Skin of body (tissue), 2 donors: Measurements from ENCODE around the gene DNAJC5. TPM values are rescaled to one million over a fixed set of nuclear protein-coding genes. Genes with fewer than 3 reads are reported as not detected.
A peak's percentile ranks its signal among the peaks of the same experiment; 100 is the strongest.

ENCODE experiments used
- DNase-seq: peaks from one replicate; lab custom pipeline; 2025; lab: John Stamatoyannopoulos, UW
- total RNA-seq: library from RNA; depleted of rRNA; stranded (reverse); fragments of >200 nt; gene quantifications from one replicate; pipeline ENCODE4 v1.2.3, GENCODE V29; 2014

Gene DNAJC5
- total RNA-seq, 1 donor from 2014 or later: 20.9 TPM

DNA sequence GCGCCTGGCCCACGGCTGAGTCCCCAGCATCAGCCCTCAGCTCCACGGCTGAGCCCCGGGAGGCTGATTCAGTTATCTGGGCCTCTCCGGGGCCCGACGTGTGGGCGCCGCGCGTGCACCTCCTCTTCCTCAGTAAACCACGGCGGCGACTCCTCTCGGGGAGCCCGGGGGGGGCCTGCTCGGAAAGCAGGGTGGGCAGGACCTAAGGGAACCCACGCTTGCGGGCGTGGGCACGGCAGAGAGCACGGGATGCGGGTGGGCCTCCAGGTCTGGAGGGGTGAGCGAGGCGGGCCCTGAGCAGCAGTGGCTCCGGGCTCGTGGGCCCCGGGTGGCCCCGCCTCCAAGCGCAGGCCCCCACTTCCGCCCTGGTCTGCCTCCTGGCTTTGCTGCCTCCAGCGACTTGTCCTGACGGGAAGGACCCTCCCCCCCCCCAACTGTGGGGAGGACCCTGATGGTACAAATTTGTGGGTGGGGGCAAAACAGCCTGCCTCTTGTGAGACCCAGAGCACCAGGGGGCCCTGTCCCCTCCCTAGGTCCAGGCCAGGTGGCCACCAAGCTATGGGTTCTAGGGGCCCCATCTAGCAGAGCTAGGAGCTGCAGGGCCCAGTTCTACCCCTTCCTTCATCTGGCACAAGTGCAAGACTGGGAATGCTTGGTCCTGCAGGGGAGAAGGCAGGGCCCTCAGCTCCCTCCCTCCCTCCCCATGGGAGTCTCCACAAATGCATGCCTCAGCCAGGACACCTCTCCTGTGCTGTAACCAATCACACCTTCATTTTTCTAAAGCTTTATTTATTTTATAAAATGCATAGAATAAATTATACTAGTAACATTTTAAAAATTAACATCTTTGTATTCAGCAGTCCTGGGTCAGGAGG lies 44.4 kb downstream of the DNAJC5 start:
- DNase-seq: no peak

DNA sequence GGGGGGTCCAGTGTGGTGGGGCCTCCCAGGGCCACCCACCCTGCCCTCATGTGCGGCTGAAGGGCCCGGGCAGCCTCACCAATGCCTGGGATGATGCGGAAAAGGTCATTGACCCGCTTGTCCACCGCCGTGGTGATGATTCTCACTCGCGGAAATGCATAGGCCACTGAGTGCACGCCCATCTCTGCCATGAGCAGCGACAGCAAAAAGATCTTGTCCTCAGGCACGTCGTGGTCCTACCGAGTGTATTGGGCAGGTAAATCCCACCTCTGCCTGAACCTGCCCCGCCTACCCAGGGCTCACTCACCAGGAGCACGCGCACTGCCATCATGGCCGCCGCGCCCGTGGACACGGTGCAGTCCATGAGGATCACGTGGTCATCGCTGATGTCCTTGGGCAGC lies 45.1 kb downstream of the DNAJC5 start:
- no peak for DNase-seq

DNA sequence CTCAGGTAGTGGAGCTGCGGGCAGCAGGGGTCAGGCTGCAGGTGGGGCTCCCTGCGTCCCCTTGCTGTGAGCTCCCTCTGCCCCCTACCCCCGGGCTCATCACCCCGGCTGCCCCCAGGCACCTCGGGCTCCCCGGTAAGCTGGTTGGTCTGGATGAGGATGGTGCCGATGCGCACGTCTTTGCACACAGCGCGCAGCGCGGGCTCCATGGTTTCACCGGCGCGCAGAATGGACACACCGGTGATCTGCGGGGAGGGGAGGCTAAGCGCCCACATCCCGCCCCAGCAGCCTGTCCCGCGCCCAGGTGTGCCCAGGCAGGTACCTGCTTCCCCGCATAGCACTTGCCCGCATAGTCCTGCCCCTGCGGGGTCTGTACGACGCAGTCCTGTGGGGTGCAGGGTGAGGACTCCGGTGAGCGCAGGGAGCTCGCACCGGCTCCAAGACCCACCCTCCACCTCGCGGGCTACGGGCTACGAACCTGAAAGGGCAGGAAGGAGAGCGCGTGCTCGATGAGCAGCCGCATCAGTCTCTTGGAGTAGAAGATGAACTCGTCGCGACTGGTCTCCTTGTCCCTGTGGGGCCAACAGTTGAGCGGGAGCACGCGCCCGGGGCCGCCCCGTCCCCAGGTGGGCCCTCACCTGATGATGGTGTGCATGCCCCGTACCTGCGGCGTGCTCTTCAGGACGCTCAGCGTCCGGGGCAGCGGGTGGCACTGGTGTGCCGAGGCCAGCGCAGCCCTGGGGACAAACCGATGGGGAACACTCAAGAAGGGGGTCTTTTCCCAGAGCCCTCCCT lies 45.7 kb downstream of the DNAJC5 start:
- no peak for DNase-seq

DNA sequence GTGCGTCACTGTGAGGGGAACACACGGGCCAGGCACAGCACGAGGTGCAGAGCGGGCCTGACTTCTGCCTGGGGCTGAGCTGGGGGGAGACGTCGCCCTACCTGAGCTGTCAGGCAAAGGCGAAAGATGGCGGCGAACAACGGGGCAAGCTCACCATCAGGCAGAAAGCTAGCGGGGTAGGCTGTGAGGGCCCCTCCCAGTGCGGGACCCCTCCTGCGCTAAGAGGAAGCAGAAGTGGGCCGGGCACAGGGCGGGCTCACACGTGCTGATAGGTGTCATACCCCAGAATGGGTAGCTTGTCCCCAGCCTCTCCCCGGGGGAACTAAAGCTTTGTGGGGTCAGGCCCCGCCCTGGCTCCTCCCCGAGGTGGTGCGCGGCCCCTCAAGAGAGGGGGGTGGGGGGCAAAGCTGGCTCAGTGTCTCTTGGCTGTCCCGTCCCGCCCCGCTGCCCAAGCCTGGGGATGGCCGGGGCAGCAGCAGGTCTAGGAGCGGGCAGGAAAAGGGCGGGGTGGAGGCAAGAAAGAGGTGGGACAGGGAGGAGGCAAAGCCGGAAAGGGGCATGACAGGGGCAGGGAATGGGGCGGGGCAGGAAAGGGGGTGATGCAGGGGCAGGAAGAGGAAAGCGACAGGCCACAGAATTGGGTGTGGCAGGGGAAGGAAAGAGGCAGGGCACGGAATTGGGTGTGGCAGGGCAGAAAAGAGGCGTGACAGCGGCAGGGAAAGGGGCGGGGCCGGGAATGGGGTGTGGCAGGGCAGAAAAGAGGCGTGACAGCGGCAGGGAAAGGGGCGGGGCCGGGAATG lies 46.6 kb downstream of the DNAJC5 start:
- DNase-seq: peak; percentile 34

DNA sequence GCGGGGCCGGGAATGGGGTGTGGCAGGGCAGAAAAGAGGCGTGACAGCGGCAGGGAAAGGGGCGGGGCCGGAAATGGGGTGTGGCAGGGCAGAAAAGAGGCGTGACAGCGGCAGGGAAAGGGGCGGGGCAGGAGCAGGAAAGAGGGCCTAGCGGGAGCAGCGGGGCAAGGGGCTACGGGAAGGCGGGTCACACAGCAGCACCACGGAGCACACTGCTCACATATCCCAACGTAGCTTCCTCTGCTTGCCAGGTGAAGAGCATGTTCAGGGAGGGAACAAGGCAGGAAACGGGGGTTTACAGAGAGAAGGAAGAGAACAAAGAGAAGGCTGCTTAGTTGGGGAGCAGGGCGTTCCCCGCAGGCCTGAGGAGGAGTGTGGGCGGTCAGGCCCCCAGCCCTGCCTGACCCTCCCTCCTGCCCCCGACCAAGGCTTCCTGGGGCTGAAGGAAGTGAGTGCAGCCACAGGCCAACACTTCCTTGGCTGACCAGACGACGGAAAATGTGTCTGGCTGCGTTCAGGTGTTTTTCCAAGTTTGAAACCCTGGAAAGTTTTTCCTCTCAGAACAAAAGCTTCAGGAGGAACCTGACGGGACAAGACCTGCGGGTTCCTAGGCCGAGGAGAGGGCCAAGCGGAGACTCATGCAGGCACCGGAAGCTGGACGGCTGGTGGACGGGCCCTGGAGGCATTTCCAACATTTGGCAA lies 47.5 kb downstream of the DNAJC5 start:
- DNase-seq: no peak

DNA sequence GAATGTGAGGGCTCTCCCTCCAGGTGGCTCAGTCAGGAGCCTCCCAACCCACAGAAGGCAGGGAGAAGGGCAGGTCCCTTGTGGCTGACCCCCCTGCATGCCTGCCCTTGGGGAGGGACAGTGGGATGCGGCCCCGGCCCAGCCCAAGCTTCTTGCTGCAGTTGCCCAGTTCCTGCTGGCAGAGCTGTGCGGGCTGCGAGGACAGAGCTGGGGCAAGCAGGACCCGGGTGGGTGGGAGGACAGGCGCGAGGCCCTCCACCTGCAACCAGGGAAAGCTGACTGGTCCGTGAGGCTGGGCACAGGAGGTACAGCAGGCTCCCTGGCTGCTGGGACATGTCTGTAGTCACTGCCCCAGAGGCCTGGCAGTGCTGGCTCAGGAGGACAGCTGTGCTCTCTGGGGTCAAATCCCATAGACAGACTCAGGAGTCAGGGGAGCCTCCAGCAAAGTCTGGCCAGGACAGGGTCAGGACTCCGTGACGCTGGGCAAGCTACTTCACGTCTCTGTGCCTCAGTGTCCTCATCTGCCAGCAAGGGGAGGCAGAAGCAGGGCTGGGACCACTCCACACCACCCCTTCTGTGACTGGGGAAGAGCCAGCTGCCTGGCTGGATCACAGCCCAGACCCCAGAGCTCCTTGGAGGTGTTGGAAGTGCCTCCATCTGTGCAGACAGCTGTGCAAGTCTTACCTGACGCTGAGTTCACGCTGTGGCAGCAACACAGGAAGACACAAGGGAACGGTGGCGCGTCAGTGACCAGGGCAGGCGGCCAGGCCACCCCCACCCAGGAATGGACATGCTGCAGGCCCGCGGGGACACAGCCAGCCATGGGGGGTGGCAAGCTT lies 48.3 kb downstream of the DNAJC5 start:
- DNase-seq: no peak

DNA sequence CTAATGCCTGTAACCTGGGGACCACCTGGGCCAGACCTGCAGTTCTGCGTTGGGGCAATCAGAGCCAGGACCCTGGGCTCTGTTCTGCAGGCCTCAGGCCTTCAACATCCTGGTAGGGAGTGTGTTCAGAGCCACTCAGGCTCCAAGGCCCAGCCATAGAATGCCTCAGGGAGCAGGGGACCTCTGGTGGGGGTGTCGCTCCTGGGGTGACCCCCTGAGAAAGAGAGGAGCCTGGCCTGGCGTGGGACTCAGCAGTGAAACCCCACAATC lies 48.8 kb downstream of the DNAJC5 start:
- DNase-seq: no peak

DNA sequence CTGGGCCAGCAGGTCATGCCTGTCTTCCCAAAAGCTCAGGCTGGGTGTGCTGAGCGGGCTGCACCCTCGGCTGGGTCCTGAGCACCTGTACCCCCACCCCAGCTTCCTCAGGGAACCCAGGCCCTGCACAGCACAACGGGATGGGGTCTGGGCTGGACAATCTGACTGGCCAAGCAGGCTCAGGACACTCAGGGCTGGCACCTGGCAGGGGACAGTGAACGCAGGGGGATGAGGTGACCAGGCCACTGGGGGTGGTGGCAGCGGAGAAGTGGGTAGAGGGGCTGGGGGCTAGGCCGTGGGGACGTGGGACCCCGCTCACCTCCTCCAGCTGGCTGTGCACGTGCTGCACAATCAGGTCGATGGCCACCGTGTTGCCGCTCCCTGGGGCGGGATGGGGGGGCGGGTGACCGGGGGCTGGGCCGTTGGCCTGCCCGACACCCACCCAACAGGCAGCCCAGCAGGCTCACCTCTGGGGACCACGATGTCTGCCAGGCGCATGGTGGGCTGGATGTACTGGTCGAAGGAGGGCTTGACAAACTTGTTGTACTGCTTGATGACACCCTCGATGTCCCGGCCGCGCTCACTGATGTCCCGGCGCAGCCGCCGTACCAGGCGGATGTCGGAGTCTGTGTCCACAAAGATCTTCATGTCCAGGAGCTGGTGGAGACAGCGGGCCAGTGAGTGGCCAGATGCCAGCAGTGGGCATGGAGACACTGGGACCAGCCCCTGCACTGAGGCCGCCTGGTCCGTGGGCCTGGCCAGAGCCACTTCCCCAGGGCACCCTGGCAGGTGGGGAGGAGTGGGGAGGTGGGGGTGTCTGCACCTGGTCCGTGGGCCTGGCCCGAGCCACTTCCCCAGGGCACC lies 49.4 kb downstream of the DNAJC5 start:
- DNase-seq: no peak

DNA sequence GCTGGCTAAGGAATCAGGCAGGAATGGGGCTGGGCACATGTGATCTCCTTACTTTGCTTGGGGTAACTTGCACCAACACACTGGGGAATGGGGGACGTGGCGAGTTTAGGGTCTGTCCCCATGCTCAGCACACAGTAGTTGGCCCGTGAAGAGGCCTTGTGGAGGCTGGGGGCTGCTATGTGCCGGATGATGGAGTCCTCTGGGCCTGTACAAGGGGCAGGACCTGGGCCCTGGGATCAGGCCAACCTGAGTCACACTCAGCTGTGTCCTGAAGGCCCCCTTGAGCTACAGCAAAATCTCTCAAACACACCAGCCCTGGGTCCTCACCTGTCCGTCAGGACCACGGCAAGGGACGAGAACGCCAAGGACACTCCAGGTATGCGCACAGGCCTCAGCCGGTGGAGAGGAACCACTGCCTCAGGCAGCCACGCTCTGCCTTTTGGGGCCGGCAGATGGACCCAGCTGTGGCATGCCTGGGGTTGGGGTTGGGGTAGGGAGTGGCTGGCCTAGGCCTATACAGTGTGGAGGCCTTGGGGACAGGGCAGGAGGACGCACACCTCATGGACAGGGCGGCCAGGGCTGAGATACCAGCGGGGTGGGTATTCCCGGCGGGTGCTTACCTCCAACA lies 50.2 kb downstream of the DNAJC5 start:
- no peak for DNase-seq

DNA sequence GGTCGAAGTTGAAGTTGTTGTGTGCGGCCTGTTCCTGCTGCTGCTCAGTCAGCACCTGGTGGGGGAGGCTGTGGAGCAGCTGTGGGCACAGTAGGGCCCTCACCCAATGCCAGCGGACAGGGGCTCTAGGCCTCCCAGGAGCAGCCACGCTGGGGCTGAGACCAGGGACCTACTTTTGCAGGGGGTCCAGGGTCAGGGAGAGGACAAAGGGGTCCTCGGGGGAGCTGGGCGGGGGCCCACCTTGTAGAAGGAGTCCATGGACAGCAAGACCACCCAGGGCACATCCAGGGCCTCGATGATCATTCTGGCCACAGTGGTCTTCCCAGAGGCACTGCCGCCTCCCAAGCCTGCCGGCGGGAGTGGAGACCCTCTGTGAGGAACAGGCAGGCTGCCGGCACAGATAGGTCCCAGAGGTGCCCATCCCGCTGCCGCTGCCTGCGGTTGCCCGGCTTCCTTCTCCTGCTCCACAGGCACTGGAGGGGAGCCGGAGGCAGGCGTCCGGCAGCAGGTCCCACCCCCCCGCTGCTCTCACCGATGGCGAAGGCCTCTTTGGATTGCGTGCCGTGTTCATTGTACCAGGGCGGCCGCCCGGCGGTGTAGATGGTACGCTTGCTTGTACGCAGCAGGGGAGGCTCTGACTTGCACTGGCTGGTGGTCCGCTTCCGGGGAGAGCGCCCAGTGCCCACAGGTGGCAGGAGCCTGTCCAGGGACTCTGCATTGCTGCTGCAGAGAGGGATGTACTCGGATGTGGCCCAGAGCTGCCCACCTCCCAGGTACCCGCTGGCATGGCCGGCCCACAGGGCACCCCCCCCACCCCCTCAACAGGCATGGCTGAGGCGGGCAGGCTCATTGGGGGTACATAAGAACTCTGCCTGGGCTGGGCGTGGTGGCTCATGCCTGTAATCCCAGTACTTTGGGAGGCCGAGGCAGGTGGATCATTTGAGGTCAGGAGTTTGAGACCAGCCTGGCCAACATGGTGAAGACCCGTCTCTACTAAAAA lies 51.3 kb downstream of the DNAJC5 start:
- no peak for DNase-seq

DNA sequence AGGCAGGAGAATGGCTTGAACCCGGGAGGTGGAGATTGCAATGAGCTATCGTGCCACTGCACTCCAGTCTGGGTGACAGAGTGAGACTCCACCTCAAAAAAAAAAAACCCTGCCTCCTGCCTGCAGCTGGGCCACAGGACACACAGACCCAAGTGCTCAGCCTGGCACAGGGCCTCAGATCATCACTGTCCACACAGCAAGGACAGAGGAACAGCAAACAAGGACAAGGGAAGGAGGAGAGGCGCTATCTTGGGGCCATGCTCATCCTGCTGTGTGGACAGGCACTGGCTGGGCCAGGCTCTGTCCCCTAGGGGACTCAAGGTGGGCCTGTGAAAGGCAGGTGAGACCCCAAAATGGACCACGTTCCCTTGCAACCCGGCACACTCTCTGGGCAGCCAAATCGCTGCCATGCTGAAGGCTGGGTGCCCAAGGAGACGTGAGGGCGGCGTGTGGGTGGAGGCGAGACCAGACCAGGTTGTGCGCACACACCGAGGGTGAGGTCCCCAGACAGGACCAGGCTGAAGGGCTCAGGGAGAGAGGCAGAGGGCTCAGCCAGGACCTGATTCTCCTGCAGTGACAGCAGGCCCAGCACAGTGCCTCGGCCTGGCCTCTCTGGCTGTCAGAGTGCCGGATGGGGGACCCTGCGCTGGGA lies 52.2 kb downstream of the DNAJC5 start:
- DNase-seq: no peak

DNA sequence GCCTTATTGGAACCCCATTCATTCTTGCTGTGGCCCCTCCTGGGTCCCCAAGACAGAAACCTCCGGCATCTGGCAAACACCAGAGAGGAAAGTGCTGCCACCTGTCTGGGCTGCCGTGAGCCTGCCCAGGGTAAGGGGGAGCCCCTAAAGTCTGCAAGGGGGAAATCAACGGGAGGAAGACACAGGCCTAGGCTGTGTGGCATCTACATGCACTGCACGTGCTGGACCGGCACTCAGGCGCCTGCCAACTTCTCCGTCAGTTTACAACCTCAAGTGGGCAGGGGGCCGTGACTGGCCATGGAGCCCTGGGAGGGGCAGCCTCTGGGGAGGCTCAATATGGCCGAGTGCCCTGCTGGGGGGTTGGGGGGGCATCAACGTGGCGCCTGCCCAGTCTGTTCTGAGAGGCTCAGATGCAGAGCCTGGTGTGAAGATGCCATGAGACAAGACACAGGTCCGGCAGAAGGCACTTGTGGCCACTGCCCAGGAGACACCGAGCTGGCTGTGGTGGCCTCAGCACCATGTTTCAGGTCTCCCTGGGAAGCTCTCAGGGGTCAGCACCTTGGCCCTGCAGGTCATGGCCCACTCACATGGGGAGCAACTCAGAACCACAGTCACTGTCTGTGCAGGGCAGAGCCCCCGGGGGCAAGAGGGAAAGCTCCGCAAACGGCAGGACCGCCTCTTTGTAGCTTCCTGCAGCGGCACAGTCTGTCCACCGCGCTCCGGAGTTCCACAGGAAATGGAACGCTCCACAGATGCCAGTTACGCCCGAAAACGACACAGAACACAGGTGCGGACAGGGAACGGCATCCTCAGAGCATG lies 52.9 kb downstream of the DNAJC5 start:
- no peak for DNase-seq

DNA sequence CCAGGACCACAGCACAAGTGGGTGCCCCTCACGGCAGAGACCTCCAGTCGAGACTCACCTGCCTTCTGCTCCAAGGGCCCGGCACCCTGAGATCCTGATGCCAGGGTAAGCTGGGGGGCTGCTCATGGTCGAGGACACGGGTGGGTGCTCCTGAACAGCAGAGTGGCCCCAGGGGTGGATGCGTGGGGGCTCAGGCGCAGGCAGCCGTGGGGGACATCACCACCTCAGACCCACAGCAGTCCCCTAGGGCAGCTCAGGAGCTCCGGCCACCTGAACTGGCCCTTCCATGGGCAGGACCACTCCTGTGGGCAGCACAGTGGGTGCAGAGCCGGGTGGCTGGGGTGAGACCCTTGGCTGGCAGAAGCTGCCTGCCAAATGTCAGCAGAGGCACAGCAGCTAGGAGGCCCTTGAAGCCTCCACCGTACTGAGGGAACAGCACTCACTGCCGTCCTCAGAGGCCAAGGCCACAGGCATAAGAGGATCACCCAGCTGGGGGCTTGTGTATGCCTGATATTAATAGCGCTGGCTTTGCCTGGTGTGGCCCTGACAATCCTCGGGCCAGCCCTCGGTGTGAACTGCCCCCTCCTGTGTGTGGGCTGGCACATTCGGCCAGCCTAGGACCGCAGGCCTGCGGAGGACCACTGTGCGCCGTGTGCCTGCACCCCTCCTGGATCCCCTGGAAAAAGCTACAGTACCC lies 55.9 kb downstream of the DNAJC5 start:
- no peak for DNase-seq

DNA sequence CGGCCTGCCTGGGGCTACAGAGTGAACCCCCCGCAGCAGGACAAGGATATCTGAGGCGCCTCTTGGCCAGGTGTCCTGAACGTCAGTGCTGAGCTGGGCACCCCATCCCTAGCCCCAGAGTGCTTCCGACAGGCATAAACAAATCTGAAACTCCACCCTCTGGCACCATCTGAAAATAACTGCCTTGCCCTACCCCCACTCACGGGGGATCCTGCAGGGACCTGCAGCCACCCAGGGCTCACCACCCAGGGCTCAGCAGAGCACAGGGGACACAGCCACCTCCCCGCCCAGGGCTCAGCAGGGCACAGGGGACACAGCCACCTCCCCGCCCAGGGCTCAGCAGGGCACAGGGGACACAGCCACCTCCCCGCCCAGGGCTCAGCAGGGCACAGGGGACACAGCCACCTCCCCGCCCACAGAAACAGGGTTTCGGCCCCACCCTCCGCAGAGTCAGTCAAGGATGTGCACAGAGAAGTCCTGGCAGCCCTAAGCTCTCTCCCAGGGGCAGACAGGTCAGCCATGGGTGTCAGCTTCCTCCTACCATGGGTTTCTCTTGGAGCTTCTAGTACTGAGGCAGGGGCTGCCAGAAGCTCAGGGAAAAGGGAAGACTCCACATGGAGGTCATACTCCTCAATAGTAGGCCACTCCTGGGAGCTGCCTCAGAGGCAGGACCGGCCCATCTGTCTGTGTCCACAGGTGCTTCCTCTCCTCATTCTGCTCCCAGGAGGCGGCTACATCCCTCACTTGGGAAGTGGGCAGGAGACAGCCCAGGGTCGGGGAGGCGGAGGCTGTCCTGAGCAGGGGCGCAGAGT lies 56.7 kb downstream of the DNAJC5 start:
- no peak for DNase-seq

DNA sequence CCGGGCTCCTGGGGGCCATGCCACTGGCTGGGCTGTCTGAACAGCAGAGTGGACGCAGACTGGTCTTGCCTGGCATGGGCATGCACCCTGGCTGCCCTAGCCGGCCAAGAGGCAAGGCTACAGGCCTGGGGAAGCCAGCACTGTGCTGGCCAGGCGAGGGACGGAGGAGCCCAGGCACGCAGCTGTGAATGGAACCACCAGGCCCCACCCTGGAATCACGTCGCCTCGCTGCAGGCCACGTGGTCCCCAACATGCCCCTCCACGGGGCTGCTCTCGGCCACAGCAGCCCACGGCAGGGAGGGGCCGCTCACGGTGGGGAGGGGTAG lies 57.2 kb downstream of the DNAJC5 start:
- no peak for DNase-seq
